Measurements from ENCODE around the gene SUGP2.

Gene SUGP2

GRCh38 chr19:19071897-19072296, 38.6 kb upstream of the SUGP2 start:
- no peak overlapping the region for H4K12ac ChIP-seq (ENCODE audit: low read depth, low read length)
- no peak overlapping the region for H3K23ac ChIP-seq (ENCODE audit: low read length)
- no peaks in the 10 kb centered on the region for H3K79me1 ChIP-seq (ENCODE audit: low read length)
- H2AK5ac ChIP-seq (ENCODE audit: low read length): no peak overlapping the region
- H4K91ac ChIP-seq (ENCODE audit: low read depth, low read length): no peak overlapping the region
- no peak overlapping the region for H2BK5ac ChIP-seq (ENCODE audit: low read depth, low read length, poor library complexity)
- no peak overlapping the region for H2AFZ ChIP-seq (ENCODE audit: insufficient read depth, low read length, poor library complexity)
- H3K27ac ChIP-seq (ENCODE audit: low read depth, low read length): no peak overlapping the region
- H3K4me3 ChIP-seq (ENCODE audit: low read depth, low read length): no peak overlapping the region
- no peak overlapping the region for H3K4me2 ChIP-seq (ENCODE audit: low read length)
- no peak overlapping the region for H3K4ac ChIP-seq (ENCODE audit: low read depth, low read length)
- WGBS (ENCODE audit: extremely low coverage, insufficient coverage, insufficient read length): no CpG with 5 or more reads among the region's 8 CpGs
- H3K79me2 ChIP-seq (ENCODE audit: control insufficient read depth, insufficient read depth, low read length, poor library complexity): no peaks in the 10 kb centered on the region
- no peaks in the 10 kb centered on the region for H3K27me3 ChIP-seq (ENCODE audit: insufficient read depth, low read length)
- no peaks in the 10 kb centered on the region for H3K36me3 ChIP-seq (ENCODE audit: control insufficient read depth in 1 of 2, insufficient read depth in 2 of 2, low read length in 2 of 2)
- no peak overlapping the region for H2BK120ac ChIP-seq (ENCODE audit: insufficient read depth, low read length, poor library complexity)
- H4K8ac ChIP-seq (ENCODE audit: low read depth, low read length): no peak overlapping the region
- no peak overlapping the region for H3K18ac ChIP-seq (ENCODE audit: low read length)
- H3K14ac ChIP-seq (ENCODE audit: low read length): no peak overlapping the region
- no peak for DNase-seq
- no peak overlapping the region for H3K9ac ChIP-seq (ENCODE audit: low read length)
- H3K4me1 ChIP-seq (ENCODE audit: control insufficient read depth in 1 of 2, insufficient read depth in 2 of 2, low read length in 2 of 2): no peaks in the 10 kb centered on the region
- no peak overlapping the region for H2BK12ac ChIP-seq (ENCODE audit: low read length)
- peaks cover 1% of the 10 kb centered on the region for H3K9me3 ChIP-seq (ENCODE audit: insufficient read depth, low read depth, low read length)

GRCh38 chr19:19068659-19069654, 35.6 kb upstream of the SUGP2 start:
- H3K14ac ChIP-seq (ENCODE audit: low read length): no peak overlapping the region
- H3K4me1 ChIP-seq (ENCODE audit: control insufficient read depth in 1 of 2, insufficient read depth in 2 of 2, low read length in 2 of 2): peaks cover 5 to 9% of the 10 kb centered on the region in 2 experiments
- WGBS (ENCODE audit: extremely low coverage, insufficient coverage, insufficient read length): no CpG with 5 or more reads among the region's 11 CpGs

GRCh38 chr19:19067276-19068072, 34.2 kb upstream of the SUGP2 start:
- H2AFZ ChIP-seq (ENCODE audit: insufficient read depth, low read length, poor library complexity): no peak overlapping the region
- H2BK12ac ChIP-seq (ENCODE audit: low read length): no peak overlapping the region
- H4K8ac ChIP-seq (ENCODE audit: low read depth, low read length): no peak overlapping the region
- no peak overlapping the region for H2AK5ac ChIP-seq (ENCODE audit: low read length)
- no peak overlapping the region for H3K4ac ChIP-seq (ENCODE audit: low read depth, low read length)
- no peak overlapping the region for H3K18ac ChIP-seq (ENCODE audit: low read length)
- no peaks in the 10 kb centered on the region for H3K79me2 ChIP-seq (ENCODE audit: control insufficient read depth, insufficient read depth, low read length, poor library complexity)
- H3K79me1 ChIP-seq (ENCODE audit: low read length): peaks cover 3% of the 10 kb centered on the region
- no peak overlapping the region for H3K23ac ChIP-seq (ENCODE audit: low read length)
- H3K14ac ChIP-seq (ENCODE audit: low read length): no peak overlapping the region
- peaks cover 9 to 16% of the 10 kb centered on the region in 2 experiments for H3K4me1 ChIP-seq (ENCODE audit: control insufficient read depth in 1 of 2, insufficient read depth in 2 of 2, low read length in 2 of 2)
- H3K9me3 ChIP-seq (ENCODE audit: insufficient read depth, low read depth, low read length): no peaks in the 10 kb centered on the region
- H2BK5ac ChIP-seq (ENCODE audit: low read depth, low read length, poor library complexity): no peak overlapping the region
- H3K27ac ChIP-seq (ENCODE audit: low read depth, low read length): no peak overlapping the region
- no peak overlapping the region for H4K91ac ChIP-seq (ENCODE audit: low read depth, low read length)
- no peak overlapping the region for H3K4me2 ChIP-seq (ENCODE audit: low read length)
- no peak overlapping the region for H2BK120ac ChIP-seq (ENCODE audit: insufficient read depth, low read length, poor library complexity)
- H3K4me3 ChIP-seq (ENCODE audit: low read depth, low read length): no peak overlapping the region
- peaks cover 0 to under 1% of the 10 kb centered on the region in 2 experiments for H3K36me3 ChIP-seq (ENCODE audit: control insufficient read depth in 1 of 2, insufficient read depth in 2 of 2, low read length in 2 of 2)
- H3K27me3 ChIP-seq (ENCODE audit: insufficient read depth, low read length): no peaks in the 10 kb centered on the region
- no CpG with 5 or more reads among the region's 11 CpGs for WGBS (ENCODE audit: extremely low coverage, insufficient coverage, insufficient read length)
- DNase-seq: no peak
- H3K9ac ChIP-seq (ENCODE audit: low read length): no peak overlapping the region
- no peak overlapping the region for H4K12ac ChIP-seq (ENCODE audit: low read depth, low read length)

More at GRCh38 chr19:19068659-19069654, 35.6 kb upstream of the SUGP2 start:
- Histone ChIP-seq H3K18ac (ENCODE audit: low read length) (no peak overlapping the region), H4K8ac (ENCODE audit: low read depth, low read length) (no peak overlapping the region), H3K27me3 (ENCODE audit: insufficient read depth, low read length) (no peaks in the 10 kb centered on the region), H2BK5ac (ENCODE audit: low read depth, low read length, poor library complexity) (no peak overlapping the region), H4K12ac (ENCODE audit: low read depth, low read length) (no peak overlapping the region), H3K4ac (ENCODE audit: low read depth, low read length) (no peak overlapping the region), H3K79me2 (ENCODE audit: control insufficient read depth, insufficient read depth, low read length, poor library complexity) (no peaks in the 10 kb centered on the region), H3K27ac (ENCODE audit: low read depth, low read length) (no peak overlapping the region), H4K91ac (ENCODE audit: low read depth, low read length) (no peak overlapping the region), H2AK5ac (ENCODE audit: low read length) (no peak overlapping the region), H3K9me3 (ENCODE audit: insufficient read depth, low read depth, low read length) (no peaks in the 10 kb centered on the region), H3K4me2 (ENCODE audit: low read length) (no peak overlapping the region), H3K9ac (ENCODE audit: low read length) (no peak overlapping the region), H3K36me3 (ENCODE audit: control insufficient read depth in 1 of 2, insufficient read depth in 2 of 2, low read length in 2 of 2) (no peaks in the 10 kb centered on the region), H2BK12ac (ENCODE audit: low read length) (no peak overlapping the region), H3K4me3 (ENCODE audit: low read depth, low read length) (no peak overlapping the region), H3K79me1 (ENCODE audit: low read length) (no peaks in the 10 kb centered on the region), H2BK120ac (ENCODE audit: insufficient read depth, low read length, poor library complexity) (no peak overlapping the region), H3K23ac (ENCODE audit: low read length) (no peak overlapping the region), H2AFZ (ENCODE audit: insufficient read depth, low read length, poor library complexity) (no peak overlapping the region)
- DNase-seq: no peak

GRCh38 chr19:19064811-19065745, 31.8 kb upstream of the SUGP2 start:
- Histone ChIP-seq H3K14ac (ENCODE audit: low read length) (no peak overlapping the region), H3K9me3 (ENCODE audit: insufficient read depth, low read depth, low read length) (no peaks in the 10 kb centered on the region), H3K36me3 (ENCODE audit: control insufficient read depth in 1 of 2, insufficient read depth in 2 of 2, low read length in 2 of 2) (peaks cover 0 to 2% of the 10 kb centered on the region in 2 experiments), H3K23ac (ENCODE audit: low read length) (no peak overlapping the region), H3K18ac (ENCODE audit: low read length) (no peak overlapping the region), H3K4me3 (ENCODE audit: low read depth, low read length) (no peak overlapping the region), H4K12ac (ENCODE audit: low read depth, low read length) (no peak overlapping the region), H3K4ac (ENCODE audit: low read depth, low read length) (no peak overlapping the region), H3K9ac (ENCODE audit: low read length) (no peak overlapping the region), H2BK12ac (ENCODE audit: low read length) (no peak overlapping the region), H3K4me2 (ENCODE audit: low read length) (no peak overlapping the region), H4K91ac (ENCODE audit: low read depth, low read length) (no peak overlapping the region), H2AK5ac (ENCODE audit: low read length) (no peak overlapping the region), H3K4me1 (ENCODE audit: control insufficient read depth in 1 of 2, insufficient read depth in 2 of 2, low read length in 2 of 2) (peaks cover 9 to 20% of the 10 kb centered on the region in 2 experiments), H3K27ac (ENCODE audit: low read depth, low read length) (no peak overlapping the region), H3K79me2 (ENCODE audit: control insufficient read depth, insufficient read depth, low read length, poor library complexity) (no peaks in the 10 kb centered on the region), H3K27me3 (ENCODE audit: insufficient read depth, low read length) (no peaks in the 10 kb centered on the region), H2BK120ac (ENCODE audit: insufficient read depth, low read length, poor library complexity) (no peak overlapping the region), H4K8ac (ENCODE audit: low read depth, low read length) (no peak overlapping the region), H2BK5ac (ENCODE audit: low read depth, low read length, poor library complexity) (no peak overlapping the region), H3K79me1 (ENCODE audit: low read length) (peaks cover 3% of the 10 kb centered on the region), H2AFZ (ENCODE audit: insufficient read depth, low read length, poor library complexity) (no peak overlapping the region)
- peak in 1 of 2 donors; percentile 52 for DNase-seq
- no CpG with 5 or more reads among the region's 25 CpGs for WGBS (ENCODE audit: extremely low coverage, insufficient coverage, insufficient read length)

Measured in trophoblast cell (in vitro differentiated cells and primary cell).